Suprapubic skin (tissue), 4 donors: ENCODE measurements around the gene IFNW1. TPM values are rescaled to one million over a fixed set of nuclear protein-coding genes. Genes with fewer than 3 reads are reported as not detected.

Experiments
- DNase-seq, 2 donors: peaks; one replicate each; pipeline ENCODE4 v3.0.0-alpha.2; 2019; ENCODE audit warnings: low spot score in 2 of 2
- H3K27ac ChIP-seq: fragments of 200-600 bp; sonication (generic); one replicate; pipeline ENCODE4 v1.5.1; 2019
- H3K27me3 ChIP-seq: fragments of 200-600 bp; sonication (generic); one replicate; pipeline ENCODE4 v1.5.1; 2019
- H3K36me3 ChIP-seq: fragments of 200-600 bp; sonication (generic); one replicate; pipeline ENCODE4 v1.5.1; 2019
- H3K4me1 ChIP-seq: fragments of 200-600 bp; sonication (generic); one replicate; pipeline ENCODE4 v1.5.1; 2019
- H3K4me3 ChIP-seq: fragments of 200-600 bp; sonication (generic); one replicate; pipeline ENCODE4 v1.5.1; 2019; ENCODE audit warnings: mild to moderate bottlenecking
- H3K9me3 ChIP-seq: fragments of 200-600 bp; sonication (generic); one replicate; pipeline ENCODE4 v1.5.1; 2019
- EP300 ChIP-seq: sonication (generic); formaldehyde crosslinking; IDR thresholded peaks from one replicate; pipeline ENCODE4 v1.6.1; 2017; ENCODE audit warnings: antibody characterized with exemption
- POLR2A ChIP-seq, 2 donors: fragments of 450-650 bp; IDR thresholded peaks; one replicate each; pipeline ENCODE4 v1.6.1; 2017; ENCODE audit warnings: antibody characterized with exemption in 2 of 2, mild to moderate bottlenecking in 2 of 2, moderate library complexity in 2 of 2
- POLR2AphosphoS5 ChIP-seq, 3 donors: sonication (generic); formaldehyde crosslinking; IDR thresholded peaks; one replicate each; pipeline ENCODE4 v1.6.1; 2017; ENCODE audit warnings: antibody characterized with exemption in 3 of 3
- WGBS: methylation state at CpG from one replicate; pipeline ENCODE4 v1.1.5; 2018; 5-methylcytosine and 5-hydroxymethylcytosine counted together
- total RNA-seq, 4 donors: library from RNA; depleted of rRNA; stranded (reverse); fragments of >200 nt; gene quantifications; one replicate each; pipeline ENCODE4 v1.1.0, GENCODE V29; 2016
- TF ChIP-seq, protein P1 (sequence below), 2 donors: fragments of 200-600 bp in 1 of 2; fragments of 450-650 bp in 1 of 2; sonication (generic) in 1 of 2; IDR thresholded peaks; one replicate each; pipeline ENCODE4 v1.5.1; 2016 to 2019; ENCODE audit warnings: antibody characterized with exemption in 2 of 2, mild to moderate bottlenecking in 1 of 2, moderate library complexity in 1 of 2

IFNW1 gene
- total RNA-seq, 4 donors from 2014 or later, result not detected

DNA sequence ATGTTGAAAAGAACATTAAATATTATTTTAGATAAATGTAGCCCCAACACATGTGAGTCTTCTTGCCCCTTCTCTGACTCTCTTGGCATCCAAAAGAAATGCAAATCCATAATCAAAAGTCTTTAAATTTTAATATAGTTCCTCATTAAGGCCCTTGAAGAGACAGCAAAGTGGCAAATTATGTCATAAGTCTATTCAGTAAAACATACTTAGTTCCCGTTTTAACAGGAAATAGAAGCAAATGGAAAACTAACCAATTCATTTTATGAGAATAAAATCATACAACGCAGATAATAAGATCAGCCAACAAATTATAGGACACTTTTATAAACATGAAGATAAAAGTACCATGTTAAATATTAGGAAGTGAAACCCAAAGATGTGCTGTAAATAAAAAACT lies 43.8 kb downstream of the IFNW1 start:
- 90% methylated on average over 2 of the region's 2 CpGs for WGBS
- Histone ChIP-seq H3K36me3 (no peaks in the 10 kb centered on the region), H3K9me3 (no peaks in the 10 kb centered on the region), H3K27ac (no peak overlapping the region), H3K4me3 (no peak overlapping the region), H3K27me3 (no peaks in the 10 kb centered on the region), H3K4me1 (peaks cover 13% of the 10 kb centered on the region)
- no peak for TF ChIP-seq POLR2A (IDR thresholded peaks at IDR 0.05)
- TF ChIP-seq, protein P1, sequence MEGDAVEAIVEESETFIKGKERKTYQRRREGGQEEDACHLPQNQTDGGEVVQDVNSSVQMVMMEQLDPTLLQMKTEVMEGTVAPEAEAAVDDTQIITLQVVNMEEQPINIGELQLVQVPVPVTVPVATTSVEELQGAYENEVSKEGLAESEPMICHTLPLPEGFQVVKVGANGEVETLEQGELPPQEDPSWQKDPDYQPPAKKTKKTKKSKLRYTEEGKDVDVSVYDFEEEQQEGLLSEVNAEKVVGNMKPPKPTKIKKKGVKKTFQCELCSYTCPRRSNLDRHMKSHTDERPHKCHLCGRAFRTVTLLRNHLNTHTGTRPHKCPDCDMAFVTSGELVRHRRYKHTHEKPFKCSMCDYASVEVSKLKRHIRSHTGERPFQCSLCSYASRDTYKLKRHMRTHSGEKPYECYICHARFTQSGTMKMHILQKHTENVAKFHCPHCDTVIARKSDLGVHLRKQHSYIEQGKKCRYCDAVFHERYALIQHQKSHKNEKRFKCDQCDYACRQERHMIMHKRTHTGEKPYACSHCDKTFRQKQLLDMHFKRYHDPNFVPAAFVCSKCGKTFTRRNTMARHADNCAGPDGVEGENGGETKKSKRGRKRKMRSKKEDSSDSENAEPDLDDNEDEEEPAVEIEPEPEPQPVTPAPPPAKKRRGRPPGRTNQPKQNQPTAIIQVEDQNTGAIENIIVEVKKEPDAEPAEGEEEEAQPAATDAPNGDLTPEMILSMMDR (IDR thresholded peaks at IDR 0.05), result no peak
- TF ChIP-seq EP300, result no peak
- TF ChIP-seq POLR2AphosphoS5 (IDR thresholded peaks at IDR 0.05), result no peak
- no peak for DNase-seq

DNA sequence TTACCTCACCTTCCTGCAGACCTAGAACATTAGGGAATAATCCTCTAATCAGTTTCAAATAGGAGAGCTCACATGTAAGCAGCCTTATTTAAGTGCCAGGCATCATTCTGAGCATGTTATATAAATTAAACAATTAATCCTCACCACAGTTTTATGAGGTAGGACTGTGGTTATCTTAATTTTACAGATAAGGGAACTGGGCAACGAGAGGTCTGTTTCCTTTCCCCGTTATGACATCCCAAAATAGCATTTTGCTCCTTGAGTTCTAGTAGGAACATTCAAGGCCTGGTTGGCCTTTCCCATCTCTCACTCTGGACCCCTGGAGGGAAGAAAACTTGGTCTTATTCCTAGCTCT lies 44.8 kb downstream of the IFNW1 start:
- H3K36me3 ChIP-seq, result no peaks in the 10 kb centered on the region
- H3K27ac ChIP-seq, result no peak overlapping the region
- no peak for DNase-seq
- no peaks in the 10 kb centered on the region for H3K27me3 ChIP-seq
- no peaks in the 10 kb centered on the region for H3K9me3 ChIP-seq
- no peak for TF ChIP-seq EP300
- no peak for TF ChIP-seq POLR2A (IDR thresholded peaks at IDR 0.05)
- TF ChIP-seq, protein P1 (IDR thresholded peaks at IDR 0.05), result no peak
- no peak for TF ChIP-seq POLR2AphosphoS5 (IDR thresholded peaks at IDR 0.05)
- WGBS, result 51% methylated on average over 2 of the region's 2 CpGs
- no peak overlapping the region for H3K4me3 ChIP-seq
- H3K4me1 ChIP-seq, result peaks cover 13% of the 10 kb centered on the region

DNA sequence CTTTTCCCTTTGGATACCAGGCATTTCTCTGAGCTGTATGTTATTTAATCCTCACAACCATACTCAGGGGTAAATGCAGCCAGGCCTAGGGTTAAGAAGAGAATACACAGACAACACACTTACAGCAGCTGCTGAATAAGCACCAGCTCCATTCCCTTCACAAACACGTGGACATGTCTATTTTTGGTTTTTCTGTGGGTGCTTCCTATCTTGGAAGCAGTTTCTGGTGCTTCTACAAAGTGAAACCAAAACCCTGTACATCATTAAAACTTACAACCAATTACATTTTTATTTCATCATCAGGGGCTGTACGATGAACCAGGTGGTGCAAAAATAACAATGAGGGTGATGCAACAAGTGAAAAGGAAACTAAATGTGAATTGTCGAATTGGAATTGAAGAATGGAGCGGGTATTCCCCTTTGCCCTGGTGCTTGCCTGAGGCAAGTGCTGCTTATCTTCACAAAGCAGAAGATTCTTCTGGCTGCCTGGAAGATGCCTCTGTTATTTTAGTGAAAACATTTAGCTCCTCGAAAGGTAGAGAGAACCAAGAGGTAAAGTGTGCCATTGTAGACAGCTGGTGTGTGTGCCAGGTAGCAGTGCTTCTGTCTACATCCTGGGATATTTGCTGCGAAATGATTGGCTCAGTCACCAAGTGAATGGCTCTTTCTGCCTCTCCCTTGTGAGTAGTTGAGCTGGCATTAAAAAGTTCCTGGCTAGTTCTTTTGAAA lies 45.3 kb downstream of the IFNW1 start:
- 14% methylated on average over 6 of the region's 6 CpGs for WGBS
- Histone ChIP-seq H3K27ac (no peak overlapping the region), H3K27me3 (no peaks in the 10 kb centered on the region), H3K9me3 (no peaks in the 10 kb centered on the region), H3K4me3 (peak overlapping the region; percentile 30), H3K4me1 (peaks cover 13% of the 10 kb centered on the region), H3K36me3 (no peaks in the 10 kb centered on the region)
- DNase-seq, result no peak
- TF ChIP-seq EP300 (no peak), POLR2A (IDR thresholded peaks at IDR 0.05) (no peak), POLR2AphosphoS5 (IDR thresholded peaks at IDR 0.05) (no peak)
- TF ChIP-seq, protein P1 (IDR thresholded peaks at IDR 0.05), result no peak

DNA sequence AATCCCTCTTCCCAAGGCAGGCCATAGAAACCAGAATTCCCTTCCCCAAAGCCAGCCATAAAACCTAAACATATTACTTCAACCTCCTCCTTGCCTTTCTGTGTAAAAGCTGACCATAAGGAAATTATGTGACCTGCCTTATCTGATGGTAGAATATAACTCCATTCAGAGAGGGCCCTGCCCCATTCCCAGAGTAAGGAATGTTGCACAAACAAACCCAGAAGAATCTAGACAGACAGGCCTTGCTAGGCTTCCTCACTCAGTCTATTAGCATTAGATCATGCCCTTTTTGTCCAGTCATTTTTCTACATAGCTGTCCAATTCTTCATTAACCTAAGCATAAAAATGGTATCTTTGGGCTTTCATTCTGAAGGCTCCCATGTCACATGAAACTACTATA lies 46.1 kb downstream of the IFNW1 start:
- no peaks in the 10 kb centered on the region for H3K27me3 ChIP-seq
- no peaks in the 10 kb centered on the region for H3K9me3 ChIP-seq
- TF ChIP-seq POLR2AphosphoS5 (IDR thresholded peaks at IDR 0.05) (no peak), POLR2A (IDR thresholded peaks at IDR 0.05) (no peak), EP300 (no peak)
- TF ChIP-seq, protein P1 (IDR thresholded peaks at IDR 0.05), result no peak
- H3K4me1 ChIP-seq, result peaks cover 13% of the 10 kb centered on the region
- no peak overlapping the region for H3K4me3 ChIP-seq
- no peaks in the 10 kb centered on the region for H3K36me3 ChIP-seq
- no peak for DNase-seq
- no peak overlapping the region for H3K27ac ChIP-seq

Other genes starting within 250 kb of the IFNW1 start
- 1 to 10 TPM; 1.9 to 4.1 (median 2.9) TPM for gene HACD4, start 110.2 kb downstream of the IFNW1 start, total RNA-seq
- gene IFNB1, start 63.9 kb downstream of the IFNW1 start, total RNA-seq, result not detected
- gene IFNA21, start 24.8 kb upstream of the IFNW1 start, total RNA-seq, result not detected
- not detected for gene IFNA4, start 45.8 kb upstream of the IFNW1 start, total RNA-seq
- not detected for gene IFNA7, start 60.4 kb upstream of the IFNW1 start, total RNA-seq
- not detected for gene IFNA10, start 65.3 kb upstream of the IFNW1 start, total RNA-seq
- not detected for gene IFNA16, start 75.5 kb upstream of the IFNW1 start, total RNA-seq
- not detected for gene IFNA17, start 86.4 kb upstream of the IFNW1 start, total RNA-seq
- not detected for gene IFNA14, start 98.2 kb upstream of the IFNW1 start, total RNA-seq
- not detected for gene IFNA5, start 163.5 kb upstream of the IFNW1 start, total RNA-seq
- gene KLHL9, start 193.6 kb upstream of the IFNW1 start, total RNA-seq, result 10 to 100 TPM; 12.0 to 17.2 (median 13.9) TPM
- not detected for gene IFNA6, start 209.1 kb upstream of the IFNW1 start, total RNA-seq
- not detected for gene IFNA13, start 226.2 kb upstream of the IFNW1 start, total RNA-seq
- not detected for gene IFNA2, start 243.6 kb upstream of the IFNW1 start, total RNA-seq